ENCODE measurements around the gene DCAF5.
"Not testable (repeated sequence)": the region's sequence is repeated elsewhere in the genome, so short reads cannot be mapped to it uniquely, and the experiment has no call there.

The DCAF5 gene, protein sequence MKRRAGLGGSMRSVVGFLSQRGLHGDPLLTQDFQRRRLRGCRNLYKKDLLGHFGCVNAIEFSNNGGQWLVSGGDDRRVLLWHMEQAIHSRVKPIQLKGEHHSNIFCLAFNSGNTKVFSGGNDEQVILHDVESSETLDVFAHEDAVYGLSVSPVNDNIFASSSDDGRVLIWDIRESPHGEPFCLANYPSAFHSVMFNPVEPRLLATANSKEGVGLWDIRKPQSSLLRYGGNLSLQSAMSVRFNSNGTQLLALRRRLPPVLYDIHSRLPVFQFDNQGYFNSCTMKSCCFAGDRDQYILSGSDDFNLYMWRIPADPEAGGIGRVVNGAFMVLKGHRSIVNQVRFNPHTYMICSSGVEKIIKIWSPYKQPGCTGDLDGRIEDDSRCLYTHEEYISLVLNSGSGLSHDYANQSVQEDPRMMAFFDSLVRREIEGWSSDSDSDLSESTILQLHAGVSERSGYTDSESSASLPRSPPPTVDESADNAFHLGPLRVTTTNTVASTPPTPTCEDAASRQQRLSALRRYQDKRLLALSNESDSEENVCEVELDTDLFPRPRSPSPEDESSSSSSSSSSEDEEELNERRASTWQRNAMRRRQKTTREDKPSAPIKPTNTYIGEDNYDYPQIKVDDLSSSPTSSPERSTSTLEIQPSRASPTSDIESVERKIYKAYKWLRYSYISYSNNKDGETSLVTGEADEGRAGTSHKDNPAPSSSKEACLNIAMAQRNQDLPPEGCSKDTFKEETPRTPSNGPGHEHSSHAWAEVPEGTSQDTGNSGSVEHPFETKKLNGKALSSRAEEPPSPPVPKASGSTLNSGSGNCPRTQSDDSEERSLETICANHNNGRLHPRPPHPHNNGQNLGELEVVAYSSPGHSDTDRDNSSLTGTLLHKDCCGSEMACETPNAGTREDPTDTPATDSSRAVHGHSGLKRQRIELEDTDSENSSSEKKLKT

DNA sequence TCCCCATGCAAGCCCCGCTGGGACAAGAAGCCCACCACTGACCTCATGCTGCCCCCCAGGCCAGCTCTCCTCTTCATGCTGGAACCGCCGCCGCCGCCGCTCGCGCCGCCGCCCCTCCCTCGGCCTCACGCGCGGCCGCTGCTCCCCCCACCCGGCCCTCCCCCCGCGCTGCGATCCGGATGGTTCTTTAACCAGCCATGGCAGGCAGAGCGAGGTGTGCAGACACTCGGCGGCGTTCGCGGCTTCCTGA lies at the start of gene DCAF5:
TSS of gene DCAF5 (minus strand) at position 218 of the 250 bp plus-strand sequence. CDS start at position 77, 141 bp downstream.
- DNase-seq: peak; percentile 60

DNA sequence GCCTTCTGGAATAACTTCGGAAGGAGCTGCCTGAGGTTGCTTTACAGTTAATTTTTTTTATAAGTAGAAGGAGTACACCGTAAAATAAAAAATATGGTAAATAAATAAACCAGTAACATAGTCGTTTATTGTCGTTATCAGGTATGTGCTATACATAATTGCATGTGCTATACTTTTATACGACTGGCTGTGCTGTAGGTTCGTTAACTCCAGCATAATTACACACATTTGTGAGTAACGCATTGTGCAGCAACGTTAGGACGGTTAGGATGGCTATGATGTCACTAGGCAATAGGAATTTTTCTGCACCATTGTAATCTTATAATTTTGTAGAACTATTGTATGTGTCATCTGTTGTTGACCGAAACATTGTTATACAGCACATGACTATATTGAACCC lies 46.9 kb upstream of the DCAF5 start:
- no peak for DNase-seq

DNA sequence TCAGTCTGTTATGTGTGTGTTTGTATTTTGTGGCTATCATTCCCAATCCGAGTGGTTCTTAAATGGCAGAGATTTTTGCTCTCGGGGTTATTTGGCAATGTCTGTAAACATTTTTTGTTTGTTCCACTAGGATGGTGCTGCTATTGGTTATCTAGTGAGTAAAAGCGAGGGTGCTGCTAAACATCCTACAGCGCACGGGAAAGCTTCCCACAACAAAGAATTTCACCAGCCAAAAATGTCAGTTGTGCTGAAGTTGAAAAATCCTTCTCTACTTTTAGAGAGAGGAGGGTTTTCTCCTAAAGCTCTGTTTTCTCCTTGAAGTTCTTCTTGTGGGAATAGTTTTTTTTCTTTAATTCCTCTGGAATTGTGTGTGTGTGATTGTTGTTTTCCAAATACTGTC lies 40.8 kb upstream of the DCAF5 start:
- no peak for DNase-seq

DNA sequence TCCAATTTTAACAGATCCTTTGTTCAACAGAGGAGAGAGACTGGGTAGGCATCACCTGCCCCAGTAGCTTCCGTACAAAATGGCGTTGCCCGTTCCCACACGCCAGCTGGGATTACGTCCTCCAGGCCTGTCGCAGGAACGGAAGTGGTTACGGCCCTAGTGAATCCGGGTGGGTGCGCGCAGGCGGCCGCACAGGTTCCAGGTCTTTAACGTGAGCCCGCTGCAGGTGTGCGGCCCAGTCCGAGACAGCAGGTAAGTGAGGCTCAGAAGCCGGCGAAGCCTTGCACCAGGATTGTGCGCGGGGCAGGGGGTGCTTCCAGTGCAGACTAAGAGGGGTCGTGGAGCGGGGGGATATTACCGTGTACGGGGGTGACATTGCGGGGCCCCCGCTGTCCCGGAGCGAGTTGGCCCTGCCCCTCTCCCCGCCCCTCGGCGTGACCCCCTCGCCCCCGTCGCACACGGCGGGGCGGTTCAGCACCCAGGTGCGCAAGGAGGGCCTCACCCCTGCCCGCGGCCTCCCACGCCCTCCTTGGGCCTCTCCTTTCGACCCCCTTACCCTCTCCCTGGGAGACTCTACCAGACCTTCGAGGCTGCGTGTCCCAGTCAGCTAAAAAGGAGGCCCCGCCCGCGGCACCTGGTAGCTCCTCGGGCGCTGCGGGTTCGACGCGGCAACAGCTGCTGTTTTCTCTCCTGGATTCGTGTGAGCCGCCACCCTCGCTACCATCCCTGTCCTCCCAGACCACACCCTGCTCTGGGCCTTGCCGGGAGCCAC lies 38.6 kb upstream of the DCAF5 start, which contains the start of gene EXD2:
TSS of gene EXD2 (plus strand) at position 159 of the 772 bp plus-strand sequence. CDS start 17,973 bp downstream, outside the sequence.
- peak; percentile 74 for DNase-seq

DNA sequence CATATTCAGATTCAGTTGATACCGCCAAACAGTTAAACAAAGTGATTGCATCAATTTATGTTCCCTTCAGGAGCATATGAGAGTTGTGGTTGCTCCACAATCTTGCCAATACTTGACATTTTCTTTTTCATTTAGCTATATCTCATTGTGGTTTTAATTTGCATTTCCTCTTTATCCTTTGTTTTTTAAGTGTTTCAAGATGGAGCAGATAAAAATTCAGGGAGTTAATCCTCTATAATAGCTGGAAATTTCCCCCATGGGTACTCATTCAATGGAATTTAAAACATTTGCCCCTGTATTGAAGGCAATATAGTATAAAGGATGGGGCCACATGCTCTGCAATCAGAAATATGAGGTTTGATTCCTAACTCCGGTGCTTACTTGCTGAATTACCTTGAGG lies 37.3 kb upstream of the DCAF5 start:
- DNase-seq: no peak

DNA sequence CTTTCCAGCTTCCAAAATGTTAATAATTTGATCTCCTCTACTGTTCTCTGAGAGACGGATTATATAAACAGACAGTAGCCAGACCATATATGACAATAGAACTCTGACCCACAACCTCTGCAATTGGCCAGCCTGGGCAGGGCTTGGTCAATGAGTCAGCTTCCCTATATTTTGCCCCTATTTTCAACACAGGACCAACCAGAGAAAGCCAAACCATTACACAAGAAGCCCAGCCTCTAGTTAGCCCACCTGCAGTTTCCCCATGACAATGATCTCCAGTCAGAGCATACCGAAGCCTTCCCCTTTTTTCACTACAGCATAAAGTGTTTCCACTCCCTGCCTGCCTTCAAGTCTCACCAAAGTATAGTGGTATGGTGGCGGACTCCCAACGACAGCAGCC lies 30.8 kb upstream of the DCAF5 start:
- no peak for DNase-seq

DNA sequence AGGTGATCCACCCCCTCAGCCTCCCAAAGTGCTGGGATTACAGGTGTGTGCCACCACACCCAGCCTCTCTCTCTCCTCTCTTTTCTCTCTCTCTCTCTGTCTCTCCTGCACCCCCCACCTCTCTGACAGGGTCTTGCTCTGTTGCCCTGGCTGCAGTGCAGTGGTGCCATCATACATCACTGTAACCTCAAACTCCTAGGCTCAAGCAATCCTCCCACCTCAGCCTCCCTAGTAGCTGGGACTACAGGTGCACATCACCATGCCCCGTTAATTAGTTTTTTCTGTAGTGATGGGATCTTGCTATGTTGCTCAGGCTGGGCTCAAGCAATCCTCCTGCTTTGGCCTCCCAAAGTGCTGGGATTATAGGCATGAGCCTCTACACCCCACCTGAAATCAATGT lies 29.7 kb upstream of the DCAF5 start:
- not testable (repeated sequence) for DNase-seq

DNA sequence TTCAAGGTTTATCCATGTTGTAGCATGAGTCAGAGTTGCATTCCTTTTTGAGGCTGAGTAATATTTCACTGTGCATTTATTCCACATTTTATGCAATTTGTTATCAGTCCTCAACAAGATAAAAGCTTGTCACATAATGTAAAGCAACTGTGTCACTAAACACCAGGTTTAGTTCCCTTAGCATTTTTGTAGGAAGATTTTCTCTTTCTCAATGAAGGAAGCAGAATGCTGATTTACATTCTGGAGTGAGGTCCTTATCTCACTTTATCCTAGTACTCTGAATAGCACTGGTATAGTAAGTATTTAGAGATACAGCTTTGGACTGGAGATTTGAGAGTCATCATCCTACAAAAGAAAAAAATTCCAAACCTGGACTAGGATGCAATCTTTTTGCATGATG lies 28.6 kb upstream of the DCAF5 start:
- no peak for DNase-seq

DNA sequence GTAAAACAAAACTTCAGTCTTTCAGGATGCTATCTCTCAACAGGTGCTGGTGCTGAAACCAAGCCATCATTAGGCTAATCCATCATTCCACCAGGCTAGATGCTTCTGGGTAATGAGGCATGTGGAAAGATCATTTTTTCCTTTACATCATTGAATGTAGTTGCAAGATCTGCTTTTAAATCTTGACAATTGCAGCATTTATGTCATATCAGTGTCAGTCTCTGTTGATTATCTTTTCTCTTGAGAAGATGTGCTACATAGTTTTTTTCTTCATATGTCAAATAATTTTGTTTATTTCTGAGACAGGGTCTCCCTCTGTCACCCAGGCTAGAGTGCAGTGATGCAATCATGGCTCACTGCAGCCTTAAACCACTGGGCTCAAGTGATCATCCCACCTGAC lies 22.2 kb upstream of the DCAF5 start:
- no peak for DNase-seq

DNA sequence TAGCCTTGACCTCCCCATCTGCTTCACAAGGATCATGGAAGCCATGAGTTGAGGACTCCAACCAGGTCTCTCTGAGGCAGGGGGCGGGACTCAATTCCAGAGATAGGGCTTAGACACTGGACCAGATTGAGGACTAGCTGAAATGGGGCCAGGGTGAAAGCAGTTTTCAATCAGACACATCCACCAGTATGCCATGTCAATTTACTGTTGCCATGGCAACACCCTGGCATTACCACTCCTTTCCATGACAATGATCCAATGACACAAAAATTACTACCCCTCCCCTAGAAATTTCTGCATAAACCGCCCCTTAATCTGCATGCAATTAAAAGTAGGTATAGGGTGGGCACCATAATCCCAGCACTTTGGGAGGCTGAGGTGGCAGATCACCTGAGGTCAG lies 18.6 kb upstream of the DCAF5 start:
- DNase-seq: no peak

DNA sequence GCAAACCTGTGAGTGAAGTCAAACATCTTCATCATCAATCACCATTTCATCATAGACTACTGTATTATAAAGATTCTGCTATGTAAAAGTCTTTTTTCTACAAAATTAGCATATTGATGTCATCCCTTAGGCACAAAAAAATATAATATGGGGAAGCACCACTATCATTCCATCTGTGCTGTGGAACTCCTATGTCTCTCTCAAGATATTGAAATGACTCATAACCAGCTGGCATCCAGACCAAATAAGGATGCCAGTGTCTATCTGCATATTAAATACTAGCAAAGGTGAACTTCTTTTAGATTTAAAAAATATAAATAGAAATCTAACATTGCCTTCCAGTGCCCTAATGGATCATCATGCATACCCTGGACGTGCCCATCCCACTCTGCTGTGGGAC lies 17.9 kb upstream of the DCAF5 start:
- DNase-seq: no peak

DNA sequence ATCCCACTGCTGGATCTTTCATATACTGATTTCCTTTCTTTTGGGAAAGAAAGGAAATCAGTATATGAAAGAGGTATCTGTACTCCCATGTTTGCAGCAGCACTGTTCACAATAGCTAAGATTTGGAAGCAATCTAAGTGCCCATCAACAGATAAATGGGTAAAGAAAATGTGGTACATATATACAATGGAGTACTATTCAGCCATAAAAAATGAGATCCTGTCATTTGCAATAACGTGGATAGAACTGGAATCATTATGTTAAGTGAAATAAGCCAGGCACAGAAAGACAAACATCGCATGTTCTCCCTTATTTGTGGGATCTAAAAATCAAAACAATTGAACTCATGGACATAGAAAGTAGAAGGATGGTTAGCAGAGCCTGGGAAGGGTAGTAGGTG lies 12.9 kb upstream of the DCAF5 start:
- not testable (repeated sequence) for DNase-seq

DNA sequence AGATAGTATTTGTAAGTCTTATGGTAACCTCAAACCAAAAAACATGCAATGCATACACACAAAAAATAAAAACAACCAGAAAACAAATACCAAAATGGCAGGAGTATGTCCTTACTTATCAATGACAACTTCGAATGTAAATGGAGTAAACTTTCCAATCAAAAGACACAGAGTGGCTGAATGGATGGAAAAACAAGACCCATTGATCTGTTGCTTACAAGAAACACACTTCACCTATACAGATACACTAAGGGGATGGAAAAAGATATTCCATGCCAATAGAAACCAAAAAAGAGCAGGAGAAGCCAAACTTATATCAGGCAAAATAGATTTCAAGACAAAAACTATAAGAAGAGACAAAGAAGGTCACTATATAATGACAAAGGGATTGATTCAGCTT lies 8.7 kb upstream of the DCAF5 start:
- no peak for DNase-seq

DNA sequence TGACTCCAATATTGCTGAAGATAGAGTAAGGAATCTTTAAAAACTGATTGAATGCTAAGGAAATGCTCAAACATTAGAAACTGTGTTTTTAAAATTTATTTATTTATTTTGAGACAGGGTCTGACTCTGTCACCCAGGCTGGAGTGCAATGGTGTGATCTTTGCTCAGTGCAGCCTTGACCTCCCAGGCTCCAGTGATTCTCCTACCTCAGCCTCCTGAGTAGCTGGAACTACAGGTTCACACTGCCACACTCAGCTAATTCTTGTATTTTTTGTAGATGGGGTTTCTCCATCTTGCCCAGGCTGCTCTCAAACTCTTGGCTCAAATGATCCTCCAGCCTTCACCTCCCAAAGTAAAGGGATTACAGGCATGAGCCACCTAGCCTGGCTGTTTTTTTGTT lies 3.3 kb upstream of the DCAF5 start:
- no peak for DNase-seq

DNA sequence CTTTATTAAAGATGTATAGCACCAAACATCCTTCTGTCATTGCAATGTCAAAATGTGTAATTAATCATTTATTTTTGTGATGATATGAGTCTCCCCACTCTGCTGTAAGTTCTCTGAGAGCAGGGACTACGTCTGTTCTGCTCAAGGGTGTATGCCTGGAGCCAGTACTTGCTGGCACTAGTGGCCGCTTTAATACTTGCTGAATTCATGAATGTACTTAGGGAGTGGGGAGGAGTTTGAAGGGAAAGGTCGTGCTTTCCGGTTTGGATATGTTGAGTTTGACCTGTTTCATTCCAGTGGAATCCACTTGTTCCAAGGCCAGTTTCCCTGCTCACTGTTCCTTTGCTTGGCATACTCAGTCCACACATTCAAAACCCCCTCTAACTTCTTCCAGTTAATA lies 1.9 kb upstream of the DCAF5 start:
- no peak for DNase-seq

DNA sequence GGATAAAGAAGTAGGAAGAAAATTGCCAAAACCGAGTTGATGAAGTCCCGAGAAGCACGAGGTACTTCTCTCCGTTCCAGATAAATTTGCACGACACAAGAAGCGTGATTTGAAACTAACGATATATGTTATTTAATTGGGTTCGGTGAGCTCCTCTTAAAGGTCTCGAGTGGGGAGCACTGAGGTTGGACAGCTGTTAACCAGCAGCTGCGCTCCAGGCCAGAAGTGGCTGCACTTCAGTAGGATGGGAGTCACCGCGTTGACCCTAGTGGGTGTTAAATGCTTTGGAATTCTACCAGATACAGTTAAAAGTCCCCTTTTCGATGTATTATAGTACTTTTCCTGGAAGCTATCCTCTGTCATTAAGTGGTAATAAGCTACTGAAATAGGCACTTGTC lies 953 bp upstream of the DCAF5 start:
- DNase-seq: no peak

DNA sequence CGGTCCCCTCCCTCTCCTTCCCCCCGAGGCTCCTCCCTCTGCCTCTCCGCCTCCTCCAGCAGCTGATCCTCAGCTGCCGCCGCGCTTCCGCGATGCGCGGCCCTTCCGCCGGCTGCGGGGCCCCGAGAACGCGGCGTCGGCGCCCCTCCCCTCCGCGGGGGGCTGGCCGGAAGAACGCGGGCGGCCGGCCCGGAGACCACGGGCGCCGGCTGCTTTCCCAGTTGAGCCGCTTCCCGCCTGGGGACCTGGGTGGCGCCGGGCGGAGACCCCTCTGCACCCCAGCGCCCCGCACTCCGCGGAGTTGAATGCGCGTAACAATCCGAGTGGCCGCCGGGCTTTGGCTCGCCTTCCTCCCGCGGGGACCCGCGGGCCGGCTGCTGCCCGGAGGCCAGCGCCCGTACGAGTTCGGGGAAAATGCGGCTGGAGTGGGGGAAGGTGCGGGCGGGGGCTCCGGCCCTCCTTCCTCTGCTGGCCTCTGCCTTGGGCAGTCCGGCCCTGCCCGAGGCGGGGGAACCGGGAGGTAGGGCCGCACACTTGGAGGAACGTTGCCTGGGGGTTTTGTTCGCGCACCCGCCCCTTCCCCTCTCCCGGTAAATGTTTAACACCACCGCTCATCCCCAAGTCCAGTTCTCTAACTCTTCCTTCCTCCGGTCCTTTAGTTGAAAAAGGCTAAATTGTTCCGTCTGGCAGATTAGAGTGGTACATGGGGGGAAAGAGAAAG lies 393 bp upstream of the DCAF5 start:
- no peak for DNase-seq

DNA sequence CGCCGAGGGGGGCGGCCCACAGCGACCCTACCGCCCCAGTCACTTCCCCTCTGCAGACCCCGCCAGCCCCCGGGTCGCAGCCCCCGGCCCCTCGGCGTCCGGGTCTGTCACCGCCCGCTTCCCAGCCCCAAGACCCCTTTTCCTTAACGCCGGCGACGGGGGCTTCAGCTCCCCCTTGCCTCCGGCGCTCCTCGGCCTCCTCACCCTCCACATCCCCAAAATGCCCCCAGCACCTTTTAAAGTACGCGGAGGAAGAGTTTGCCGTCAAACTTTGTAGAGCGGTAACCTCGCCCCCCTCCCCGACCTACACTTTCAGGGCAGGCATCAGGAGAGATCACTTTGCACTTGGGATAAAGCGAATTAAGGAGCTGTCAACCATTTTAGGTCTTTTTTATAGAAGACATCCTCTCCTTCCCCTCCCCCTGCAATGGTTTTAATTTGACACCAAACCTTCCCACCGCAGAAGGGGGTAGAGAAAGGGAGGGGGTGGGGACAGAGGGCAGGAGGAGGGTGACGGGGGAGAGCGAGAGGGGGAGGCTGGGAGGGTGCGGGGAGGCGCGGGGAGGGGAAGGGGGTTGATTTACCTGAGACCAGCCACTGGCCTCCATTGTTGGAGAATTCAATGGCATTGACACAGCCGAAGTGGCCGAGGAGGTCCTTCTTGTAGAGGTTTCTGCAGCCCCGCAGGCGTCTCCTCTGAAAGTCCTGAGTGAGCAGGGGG lies 578 bp downstream of the DCAF5 start:
- no peak for DNase-seq

DNA sequence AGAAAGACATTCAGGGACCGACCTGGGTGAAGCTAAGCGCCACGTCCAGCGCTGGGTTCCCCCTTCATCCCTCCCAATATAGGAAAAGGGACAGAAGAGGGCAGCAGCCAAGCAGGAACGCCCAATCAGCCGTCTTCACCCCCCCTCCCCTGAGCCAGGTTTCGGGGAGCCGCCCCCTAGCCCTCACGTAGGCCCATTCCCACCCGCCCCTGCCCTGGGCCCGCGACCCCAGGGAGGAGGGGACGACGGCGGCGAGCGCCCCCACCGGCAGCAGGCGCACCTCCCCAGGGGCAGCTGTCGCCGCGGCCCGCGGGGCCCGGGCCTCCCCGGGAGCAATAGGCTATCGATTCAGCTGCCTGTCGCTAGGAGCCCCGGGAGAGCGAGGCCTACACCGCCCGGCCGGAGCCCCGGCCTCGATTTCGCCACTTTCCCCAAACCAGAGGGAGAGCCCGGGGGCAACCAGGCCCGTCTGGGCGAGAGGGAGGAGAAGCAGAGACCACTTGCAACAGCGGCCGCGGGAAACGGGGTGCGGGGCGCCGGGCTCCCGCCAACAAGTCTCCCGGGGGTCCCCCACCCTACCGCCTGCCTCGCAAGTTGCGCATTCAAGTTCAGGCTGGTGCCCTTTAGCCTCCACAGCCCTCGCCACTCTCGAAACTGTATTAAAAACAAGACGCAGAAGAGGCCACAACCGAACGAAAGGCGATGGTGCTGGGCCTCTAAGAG lies 1.3 kb downstream of the DCAF5 start:
- no peak for DNase-seq

DNA sequence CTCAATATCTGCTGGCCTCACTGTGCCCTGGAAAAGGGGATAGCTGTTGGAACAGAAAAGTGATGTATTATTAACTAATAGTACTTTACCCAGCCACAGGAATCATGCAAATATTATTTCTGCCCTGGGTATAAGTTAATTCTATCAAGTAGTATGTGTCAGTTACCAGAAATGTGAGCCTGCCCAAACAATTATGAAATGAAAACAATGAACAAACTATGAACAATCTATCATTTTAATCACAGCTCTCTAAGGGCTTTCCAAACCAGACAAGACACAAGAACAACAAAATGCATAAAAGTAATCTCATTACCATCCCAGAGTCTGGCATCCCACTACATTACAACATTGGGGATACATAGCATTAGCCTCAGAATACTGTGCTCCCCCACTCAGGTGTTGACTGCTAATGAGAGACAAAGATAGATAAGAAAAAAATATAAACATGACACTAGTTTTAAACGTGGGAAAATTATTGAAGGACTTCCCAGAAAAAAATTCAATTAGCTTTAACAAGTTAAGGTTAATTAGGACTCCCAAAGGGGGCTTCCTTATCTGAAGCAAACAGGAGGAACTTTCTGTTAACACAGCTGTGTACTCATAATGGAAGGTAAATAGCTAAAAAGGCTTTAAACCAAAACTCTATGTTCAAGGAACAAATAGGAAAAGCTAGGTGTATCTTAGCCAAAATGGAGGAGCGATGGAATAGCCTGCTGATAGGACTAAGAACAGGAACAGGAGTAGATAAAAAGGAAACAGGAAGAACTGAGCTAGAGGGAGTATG lies 3.3 kb downstream of the DCAF5 start:
- DNase-seq: no peak

DNA sequence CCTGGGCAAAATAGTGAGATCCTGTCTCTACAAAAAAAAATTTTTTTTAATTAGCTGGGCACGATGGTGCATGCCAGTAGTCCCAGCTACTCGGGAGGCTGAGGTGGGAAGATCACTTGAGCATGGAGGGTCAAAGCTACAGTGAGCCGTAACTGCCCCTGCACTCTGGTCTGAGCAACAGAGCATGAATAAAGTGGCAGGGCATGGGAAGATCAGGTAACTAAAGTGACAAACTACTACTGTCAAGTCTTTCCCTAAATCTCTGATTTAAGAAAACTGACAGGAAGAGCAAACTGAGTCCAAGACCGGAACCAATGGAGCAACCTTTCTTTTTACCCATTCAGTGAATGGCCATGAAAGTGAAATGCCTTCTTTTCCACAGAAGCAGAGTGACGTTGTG lies 10.8 kb downstream of the DCAF5 start:
- DNase-seq: no peak
